SU-DHL-6 (cell line): ENCODE data around the gene ZRANB3.

Experiments
- H2AFZ ChIP-seq: fragments of 200-600 bp; sonication (generic); 2 replicates; pipeline ENCODE4 v1.6.1; 2014; ENCODE audit warnings: low read depth, mild to moderate bottlenecking, moderate library complexity, mixed read lengths, antibody characterized with exemption, low read length; ENCODE audit not compliant: severe bottlenecking
- H3F3A ChIP-seq: fragments of 200-600 bp; shearing (Covaris generic); 2 replicates; pipeline ENCODE4 v1.6.0; 2016; ENCODE audit warnings: antibody characterized with exemption, mild to moderate bottlenecking; ENCODE audit not compliant: insufficient read depth
- H3K27ac ChIP-seq: fragments of 200-600 bp; sonication (generic); 2 replicates; pipeline ENCODE4 v1.5.1; 2016; ENCODE audit warnings: low read depth, mild to moderate bottlenecking, low read length, moderate library complexity, mixed read lengths
- H3K27me3 ChIP-seq: fragments of 200-600 bp; sonication (generic), shearing (Covaris generic); 2 replicates; pipeline ENCODE4 v1.6.0; 2014; ENCODE audit warnings: mild to moderate bottlenecking, low read length
- H3K36me3 ChIP-seq: fragments of 200-600 bp; sonication (generic); 2 replicates; pipeline ENCODE4 v1.6.1; 2014; ENCODE audit warnings: mild to moderate bottlenecking, low read length, mixed read lengths
- H3K4me2 ChIP-seq: fragments of 300-600, 200-600 bp; shearing (Covaris generic), sonication (generic); 2 replicates; pipeline ENCODE4 v1.6.0; 2014; ENCODE audit warnings: low read length, low read depth, mild to moderate bottlenecking; ENCODE audit not compliant: poor library complexity, severe bottlenecking
- H3K4me3 ChIP-seq: fragments of 200-600 bp; sonication (generic); 2 replicates; pipeline ENCODE4 v1.5.1; 2014; ENCODE audit warnings: antibody characterized with exemption, low read length, mild to moderate bottlenecking, mixed read lengths; ENCODE audit not compliant: insufficient read depth, poor library complexity, severe bottlenecking
- H3K79me2 ChIP-seq: fragments of 200-600 bp; sonication (generic); 2 replicates; pipeline ENCODE4 v1.6.1; 2014; ENCODE audit warnings: mild to moderate bottlenecking, low read length, moderate library complexity; ENCODE audit not compliant: insufficient read depth
- H3K9ac ChIP-seq: fragments of 200-600 bp; sonication (generic); 2 replicates; pipeline ENCODE4 v1.7.0; 2014; ENCODE audit warnings: mild to moderate bottlenecking, low read length
- H3K9me2 ChIP-seq: fragments of 200-600 bp; sonication (generic); replicated peaks from 2 replicates; pipeline ENCODE4 v1.6.1; 2014; ENCODE audit warnings: low read length; ENCODE audit not compliant: insufficient read depth
- H3K9me3 ChIP-seq: fragments of 200-600 bp; sonication (generic); 2 replicates; pipeline ENCODE4 v1.6.1; 2014; ENCODE audit warnings: low read length, mixed read lengths; ENCODE audit not compliant: insufficient read depth
- H4K20me1 ChIP-seq: fragments of 200-600 bp; sonication (generic); 2 replicates; pipeline ENCODE4 v1.6.1; 2014; ENCODE audit warnings: low read depth, mild to moderate bottlenecking, antibody characterized with exemption, low read length, moderate library complexity, mixed read lengths
- CTCF ChIP-seq: fragments of 200-600 bp; sonication (generic); IDR thresholded peaks from one replicate; pipeline ENCODE4 v1.5.1; 2017; ENCODE audit warnings: antibody characterized with exemption, mild to moderate bottlenecking, low read length, moderate library complexity; ENCODE audit not compliant: insufficient read depth, poor library complexity, severe bottlenecking
- EZH2phosphoT487 ChIP-seq: fragments of 200-600 bp; sonication (generic), shearing (Covaris generic); conservative IDR thresholded peaks from 2 replicates; pipeline ENCODE4 v1.6.1; 2018; ENCODE audit warnings: mild to moderate bottlenecking, antibody characterized with exemption, low read length, moderate library complexity, mixed read lengths

The ZRANB3 gene

GRCh38 chr2:135494503-135494902 is 36.5 kb downstream of the ZRANB3 start:
- Histone ChIP-seq H3K4me3 (no peak overlapping the region), H3K4me2 (no peak overlapping the region), H3F3A (no peaks in the 10 kb centered on the region), H3K27ac (no peak overlapping the region), H3K9me3 (peaks cover 8% of the 10 kb centered on the region; the same call in 1 of the 2 replicates), H3K79me2 (no peaks in the 10 kb centered on the region), H2AFZ (no peak overlapping the region), H3K9ac (no peak overlapping the region), H3K9me2 (no peaks in the 10 kb centered on the region), H4K20me1 (no peaks in the 10 kb centered on the region), H3K36me3 (peaks cover 17% of the 10 kb centered on the region; the same call in 1 of the 2 replicates), H3K27me3 (no peaks in the 10 kb centered on the region)
- TF ChIP-seq EZH2phosphoT487 (no peak), CTCF (no peak)

DNA sequence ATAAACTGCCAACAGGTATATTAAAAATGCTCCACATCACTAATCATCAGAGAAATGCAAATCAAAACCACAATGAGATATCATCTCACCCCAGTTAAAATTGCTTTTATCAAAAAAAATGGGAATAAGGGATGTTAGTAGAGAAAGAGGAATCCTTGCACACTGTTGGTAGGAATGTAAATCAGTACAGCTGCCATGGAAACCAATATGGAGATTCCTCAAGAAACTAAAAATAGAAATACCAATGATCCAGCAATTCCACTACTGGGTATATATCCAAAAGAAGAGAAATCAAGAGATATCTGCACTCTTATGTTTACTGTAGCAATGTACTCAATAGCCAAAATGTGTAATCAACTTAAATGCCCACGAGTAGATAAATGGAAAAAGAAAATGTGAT is 40.6 kb downstream of the ZRANB3 start:
- Histone ChIP-seq H3K27me3 (no peaks in the 10 kb centered on the region), H3K4me2 (no peak overlapping the region), H3K9me2 (no peaks in the 10 kb centered on the region), H3K4me3 (no peak overlapping the region), H3K27ac (no peak overlapping the region), H2AFZ (no peak overlapping the region), H3F3A (no peaks in the 10 kb centered on the region), H3K36me3 (peaks cover 12% of the 10 kb centered on the region; the same call in 1 of the 2 replicates), H4K20me1 (no peaks in the 10 kb centered on the region), H3K9ac (no peak overlapping the region), H3K79me2 (no peaks in the 10 kb centered on the region), H3K9me3 (no peaks in the 10 kb centered on the region)
- TF ChIP-seq CTCF, result no peak
- TF ChIP-seq EZH2phosphoT487, result no peak

DNA sequence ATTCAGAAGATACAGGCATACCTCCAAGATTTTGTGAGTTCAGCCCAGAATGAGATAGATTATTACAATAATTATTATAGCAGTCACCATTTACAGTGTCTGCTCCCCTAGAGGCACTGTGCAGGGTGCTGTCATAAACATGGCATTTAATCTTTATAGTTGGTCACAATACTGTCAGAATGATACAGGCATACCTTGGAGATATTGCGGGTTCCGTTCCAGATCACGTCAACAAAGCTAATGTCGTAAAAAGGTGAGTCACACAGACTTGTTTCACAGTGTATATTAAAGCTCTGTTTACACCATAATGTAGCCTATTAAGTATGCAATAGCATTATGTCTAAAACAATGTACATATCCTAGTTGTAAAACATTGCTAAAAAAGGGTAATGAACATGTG is 45.6 kb downstream of the ZRANB3 start:
- H3K4me3 ChIP-seq, result no peak overlapping the region
- H4K20me1 ChIP-seq, result no peaks in the 10 kb centered on the region
- H3K9me3 ChIP-seq, result no peaks in the 10 kb centered on the region
- no peak overlapping the region for H3K27ac ChIP-seq
- no peaks in the 10 kb centered on the region for H3K79me2 ChIP-seq
- H3F3A ChIP-seq, result no peaks in the 10 kb centered on the region; the same call in 1 of the 2 replicates
- peaks cover 12% of the 10 kb centered on the region; the same call in 1 of the 2 replicates for H3K36me3 ChIP-seq
- H2AFZ ChIP-seq, result no peak overlapping the region
- no peaks in the 10 kb centered on the region for H3K9me2 ChIP-seq
- TF ChIP-seq EZH2phosphoT487 (no peak), CTCF (no peak)
- H3K27me3 ChIP-seq, result no peaks in the 10 kb centered on the region
- no peak overlapping the region for H3K4me2 ChIP-seq
- no peak overlapping the region for H3K9ac ChIP-seq

DNA sequence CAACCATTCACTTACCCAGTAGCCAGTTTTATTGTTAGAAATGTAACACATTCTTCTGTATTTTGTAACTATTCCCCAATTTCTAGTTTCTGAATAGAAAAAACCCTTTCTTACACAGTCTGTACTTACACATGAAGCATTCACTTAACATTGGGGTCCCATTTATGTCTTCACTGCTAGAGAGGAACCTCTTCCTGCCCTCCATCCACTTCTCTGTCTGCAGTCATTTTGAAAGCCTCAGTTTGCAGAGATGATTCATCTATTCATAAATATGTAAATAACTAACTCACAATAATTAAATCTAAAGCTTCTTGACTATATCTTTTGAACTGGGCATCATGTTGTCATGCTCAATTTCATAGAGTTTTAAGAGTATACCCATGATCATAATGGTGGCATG is 55.9 kb downstream of the ZRANB3 start:
- no peaks in the 10 kb centered on the region for H3F3A ChIP-seq
- no peaks in the 10 kb centered on the region for H3K36me3 ChIP-seq
- TF ChIP-seq CTCF (no peak), EZH2phosphoT487 (no peak)
- H3K27ac ChIP-seq, result no peak overlapping the region
- H3K4me3 ChIP-seq, result no peak overlapping the region
- no peak overlapping the region for H3K9ac ChIP-seq
- no peak overlapping the region for H3K4me2 ChIP-seq
- H3K27me3 ChIP-seq, result no peaks in the 10 kb centered on the region
- no peaks in the 10 kb centered on the region for H3K9me2 ChIP-seq
- no peaks in the 10 kb centered on the region for H3K79me2 ChIP-seq
- no peak overlapping the region for H2AFZ ChIP-seq
- no peaks in the 10 kb centered on the region for H4K20me1 ChIP-seq
- H3K9me3 ChIP-seq, result no peaks in the 10 kb centered on the region
